ENCODE results near the gene REEP1.
A peak's percentile ranks its signal among the peaks of the same experiment; 100 is the strongest.

DNA sequence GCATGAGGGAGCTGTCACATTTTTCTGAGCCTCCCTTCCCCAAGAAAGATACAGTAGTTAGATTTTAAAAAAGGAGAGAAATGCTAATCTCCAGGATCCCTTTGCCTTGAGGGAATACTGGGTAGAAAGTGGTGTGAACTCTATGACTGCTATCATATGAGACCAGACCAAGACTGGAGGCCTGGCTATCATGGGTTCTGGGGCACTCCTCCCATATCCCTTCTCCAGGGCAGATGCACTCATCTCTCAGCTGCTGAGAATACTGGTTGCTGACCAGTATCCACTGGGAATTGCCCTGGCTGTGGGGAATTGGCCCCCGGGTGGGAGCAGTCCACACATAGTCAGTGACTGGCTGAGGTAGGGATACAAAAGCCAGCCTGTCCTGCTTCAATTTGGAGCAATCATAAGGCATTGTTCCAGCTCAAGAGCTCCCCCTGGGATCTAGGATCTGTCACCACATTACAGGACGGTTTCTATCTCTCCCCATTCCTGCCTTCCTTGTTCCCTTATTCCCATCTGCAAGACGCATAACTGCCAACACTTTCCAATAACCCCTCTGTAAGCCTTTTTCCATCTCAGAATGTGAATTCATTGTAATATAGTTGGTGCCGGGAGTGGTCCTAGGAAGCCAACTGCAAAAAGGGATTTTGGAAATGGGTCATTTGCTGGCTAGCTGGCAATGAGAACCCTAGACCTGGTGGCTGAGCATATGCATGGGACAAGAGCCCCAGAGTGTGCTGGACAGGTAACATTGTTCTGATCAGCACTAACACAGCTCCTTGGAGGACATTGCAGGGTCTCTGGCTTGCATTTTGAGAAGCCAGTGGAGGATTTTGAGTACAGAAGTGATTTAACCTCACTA lies 35.4 kb upstream of the REEP1 start:
- TF ChIP-seq EWSR1 (IDR thresholded peaks at IDR 0.05; ENCODE audit: borderline replicate concordance, low read depth, partially characterized antibody) (no peak), GTF2F1 (IDR thresholded peaks at IDR 0.05; ENCODE audit: low read depth, low read length) (no peak), POLR2A (conservative IDR thresholded peaks at IDR 0.05) (no peak), MEIS2 (IDR thresholded peaks at IDR 0.05; ENCODE audit: partially characterized antibody) (no peak)
- TF ChIP-seq, protein P1, sequence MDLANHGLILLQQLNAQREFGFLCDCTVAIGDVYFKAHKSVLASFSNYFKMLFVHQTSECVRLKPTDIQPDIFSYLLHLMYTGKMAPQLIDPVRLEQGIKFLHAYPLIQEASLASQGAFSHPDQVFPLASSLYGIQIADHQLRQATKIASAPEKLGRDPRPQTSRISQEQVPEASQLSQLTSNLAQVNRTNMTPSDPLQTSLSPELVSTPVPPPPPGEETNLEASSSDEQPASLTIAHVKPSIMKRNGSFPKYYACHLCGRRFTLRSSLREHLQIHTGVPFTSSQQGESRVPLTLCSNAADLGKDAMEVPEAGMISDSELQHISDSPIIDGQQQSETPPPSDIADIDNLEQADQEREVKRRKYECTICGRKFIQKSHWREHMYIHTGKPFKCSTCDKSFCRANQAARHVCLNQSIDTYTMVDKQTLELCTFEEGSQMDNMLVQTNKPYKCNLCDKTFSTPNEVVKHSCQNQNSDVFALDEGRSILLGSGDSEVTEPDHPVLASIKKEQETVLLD (IDR thresholded peaks at IDR 0.05), result no peak
- TF ChIP-seq, protein P2, sequence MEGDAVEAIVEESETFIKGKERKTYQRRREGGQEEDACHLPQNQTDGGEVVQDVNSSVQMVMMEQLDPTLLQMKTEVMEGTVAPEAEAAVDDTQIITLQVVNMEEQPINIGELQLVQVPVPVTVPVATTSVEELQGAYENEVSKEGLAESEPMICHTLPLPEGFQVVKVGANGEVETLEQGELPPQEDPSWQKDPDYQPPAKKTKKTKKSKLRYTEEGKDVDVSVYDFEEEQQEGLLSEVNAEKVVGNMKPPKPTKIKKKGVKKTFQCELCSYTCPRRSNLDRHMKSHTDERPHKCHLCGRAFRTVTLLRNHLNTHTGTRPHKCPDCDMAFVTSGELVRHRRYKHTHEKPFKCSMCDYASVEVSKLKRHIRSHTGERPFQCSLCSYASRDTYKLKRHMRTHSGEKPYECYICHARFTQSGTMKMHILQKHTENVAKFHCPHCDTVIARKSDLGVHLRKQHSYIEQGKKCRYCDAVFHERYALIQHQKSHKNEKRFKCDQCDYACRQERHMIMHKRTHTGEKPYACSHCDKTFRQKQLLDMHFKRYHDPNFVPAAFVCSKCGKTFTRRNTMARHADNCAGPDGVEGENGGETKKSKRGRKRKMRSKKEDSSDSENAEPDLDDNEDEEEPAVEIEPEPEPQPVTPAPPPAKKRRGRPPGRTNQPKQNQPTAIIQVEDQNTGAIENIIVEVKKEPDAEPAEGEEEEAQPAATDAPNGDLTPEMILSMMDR (IDR thresholded peaks at IDR 0.05 in 2 of 3, conservative IDR thresholded peaks at IDR 0.05 in 1 of 3; ENCODE audit: insufficient read depth in 2 of 3, low read depth in 1 of 3, low read length in 3 of 3), result peak; percentile 51 to 73 (median 59)
